Measurements from ENCODE around the gene GPR149.
A peak's percentile ranks its signal among the peaks of the same experiment; 100 is the strongest.
"Not testable (repeated sequence)": the region's sequence is repeated elsewhere in the genome, so short reads cannot be mapped to it uniquely, and the experiment has no call there.

The GPR149 gene, protein sequence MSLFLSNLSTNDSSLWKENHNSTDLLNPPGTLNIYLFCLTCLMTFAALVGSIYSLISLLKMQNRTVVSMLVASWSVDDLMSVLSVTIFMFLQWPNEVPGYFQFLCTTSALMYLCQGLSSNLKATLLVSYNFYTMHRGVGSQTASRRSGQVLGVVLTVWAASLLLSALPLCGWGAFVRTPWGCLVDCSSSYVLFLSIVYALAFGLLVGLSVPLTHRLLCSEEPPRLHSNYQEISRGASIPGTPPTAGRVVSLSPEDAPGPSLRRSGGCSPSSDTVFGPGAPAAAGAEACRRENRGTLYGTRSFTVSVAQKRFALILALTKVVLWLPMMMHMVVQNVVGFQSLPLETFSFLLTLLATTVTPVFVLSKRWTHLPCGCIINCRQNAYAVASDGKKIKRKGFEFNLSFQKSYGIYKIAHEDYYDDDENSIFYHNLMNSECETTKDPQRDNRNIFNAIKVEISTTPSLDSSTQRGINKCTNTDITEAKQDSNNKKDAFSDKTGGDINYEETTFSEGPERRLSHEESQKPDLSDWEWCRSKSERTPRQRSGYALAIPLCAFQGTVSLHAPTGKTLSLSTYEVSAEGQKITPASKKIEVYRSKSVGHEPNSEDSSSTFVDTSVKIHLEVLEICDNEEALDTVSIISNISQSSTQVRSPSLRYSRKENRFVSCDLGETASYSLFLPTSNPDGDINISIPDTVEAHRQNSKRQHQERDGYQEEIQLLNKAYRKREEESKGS

DNA sequence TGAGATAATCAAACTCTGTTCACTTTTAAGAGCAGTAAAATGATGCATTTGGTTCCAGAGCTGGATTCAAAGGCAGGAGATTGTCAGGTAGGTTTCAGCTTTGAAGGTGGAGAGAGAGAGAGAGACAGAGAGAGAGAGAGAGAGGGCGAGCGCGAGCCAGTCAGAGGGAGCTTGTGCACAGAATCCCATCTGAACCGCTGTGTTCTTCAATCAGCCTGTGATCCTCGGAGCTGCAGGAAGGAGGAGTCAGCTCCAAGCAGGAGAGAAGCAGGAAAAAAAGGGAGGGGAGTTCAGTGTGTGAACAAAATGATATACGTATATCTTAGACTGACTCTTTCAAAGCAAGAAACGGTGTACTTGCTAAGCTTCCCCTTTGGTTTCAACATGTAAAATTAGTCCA lies at the start of gene GPR149:
TSS of gene GPR149 (minus strand) at position 177 of the 400 bp plus-strand sequence. CDS start 575 bp downstream, outside the sequence.
- DNase-seq = peak; percentile 38

GRCh38 chr3:154473769-154474168 lies 43.8 kb upstream of the GPR149 start:
- no peak for DNase-seq

- no peak for DNase-seq
Measured at GRCh38 chr3:154469585-154469984, 39.6 kb upstream of the GPR149 start.

- no peak for DNase-seq
Measured at GRCh38 chr3:154464440-154465190, 34.6 kb upstream of the GPR149 start.

GRCh38 chr3:154458560-154458959 lies 28.6 kb upstream of the GPR149 start:
- DNase-seq = no peak

GRCh38 chr3:154439081-154439480 lies 9.1 kb upstream of the GPR149 start:
- DNase-seq = not testable (repeated sequence)

DNA sequence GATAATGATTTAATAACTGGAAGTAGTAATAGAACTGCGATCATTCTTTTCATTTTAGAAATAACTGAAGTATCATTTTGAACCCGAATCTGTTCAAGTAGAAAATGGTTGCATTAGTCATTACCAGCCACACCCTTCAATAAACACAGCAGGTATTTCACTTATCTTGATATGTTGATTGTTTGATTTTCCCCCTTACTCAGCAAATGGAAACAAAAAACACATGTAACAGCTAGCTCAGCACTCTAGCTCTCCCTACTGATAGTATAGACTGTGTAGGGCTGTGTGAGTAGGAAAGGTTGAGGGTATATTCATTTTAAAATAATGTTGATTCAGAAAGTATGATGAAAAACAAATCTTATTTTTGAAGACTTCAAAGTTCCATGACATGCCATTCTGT lies 1.1 kb upstream of the GPR149 start:
- peak; percentile 52 for DNase-seq

GRCh38 chr3:154428286-154429206 lies 1.4 kb downstream of the GPR149 start:
- DNase-seq = peak; percentile 7

GRCh38 chr3:154427685-154428285 lies 2.2 kb downstream of the GPR149 start:
- peak; percentile 24 for DNase-seq

GRCh38 chr3:154422694-154423093 lies 7.3 kb downstream of the GPR149 start:
- DNase-seq = no peak

DNA sequence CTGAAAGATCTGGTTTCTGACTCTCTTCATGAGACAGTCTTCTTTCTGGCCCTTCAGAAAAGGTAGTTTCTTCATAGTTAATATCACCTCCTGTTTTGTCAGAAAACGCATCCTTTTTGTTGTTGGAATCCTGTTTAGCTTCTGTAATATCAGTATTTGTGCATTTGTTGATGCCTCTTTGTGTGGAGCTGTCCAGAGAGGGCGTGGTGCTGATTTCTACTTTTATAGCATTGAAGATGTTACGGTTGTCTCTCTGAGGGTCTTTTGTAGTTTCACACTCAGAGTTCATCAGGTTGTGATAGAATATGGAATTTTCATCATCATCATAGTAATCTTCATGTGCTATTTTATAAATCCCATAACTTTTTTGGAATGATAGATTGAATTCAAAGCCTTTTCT lies 8.9 kb downstream of the GPR149 start:
- DNase-seq = no peak

- no peak for DNase-seq
Measured at GRCh38 chr3:154398084-154398967, 31.7 kb downstream of the GPR149 start.

GRCh38 chr3:154389861-154390260 lies 40.1 kb downstream of the GPR149 start:
- no peak for DNase-seq

DNA sequence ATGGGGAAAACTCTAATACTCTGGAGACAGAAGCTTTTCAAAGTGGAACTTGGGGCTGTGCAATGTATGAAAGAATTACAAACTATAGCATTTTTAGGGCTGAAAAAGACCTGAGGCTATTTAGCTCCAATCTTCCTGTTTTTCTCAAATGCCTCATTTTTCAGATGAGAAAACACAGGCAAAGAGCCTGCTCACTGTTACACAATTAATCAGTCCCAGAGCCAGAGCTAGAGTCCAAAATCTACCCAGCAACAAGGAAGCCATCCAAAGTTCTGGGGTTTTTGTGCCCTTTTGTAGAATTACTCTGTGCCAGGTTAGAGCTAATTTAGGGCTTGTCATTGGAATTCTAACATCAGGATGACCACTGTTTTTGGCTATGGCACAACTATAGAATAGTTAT lies 45.5 kb downstream of the GPR149 start:
- DNase-seq = no peak

DNA sequence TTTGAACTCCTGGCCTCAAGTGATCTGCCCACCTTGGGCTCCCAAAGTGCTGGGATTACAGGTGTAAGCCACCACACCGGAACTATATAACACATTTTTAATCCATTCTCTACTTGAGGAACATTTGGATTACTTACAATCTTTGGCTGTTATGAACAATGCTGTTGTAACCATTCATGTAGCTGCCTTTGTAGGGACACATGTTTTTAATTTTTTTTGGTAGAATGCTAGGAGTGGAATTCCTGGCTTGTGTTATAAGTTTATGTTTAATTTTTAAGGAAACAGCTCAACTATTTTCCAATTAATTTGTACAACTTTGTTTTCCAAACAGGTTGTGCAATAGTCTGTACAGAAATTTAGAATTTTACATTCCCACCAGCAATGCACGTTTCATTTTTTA lies 51.7 kb downstream of the GPR149 start:
- DNase-seq = no peak

GRCh38 chr3:154367221-154367620 lies 62.8 kb downstream of the GPR149 start:
- no peak for DNase-seq

GRCh38 chr3:154364849-154365248 lies 65.1 kb downstream of the GPR149 start:
- no peak for DNase-seq

GRCh38 chr3:154361099-154361498 lies 68.9 kb downstream of the GPR149 start:
- no peak for DNase-seq

GRCh38 chr3:154356009-154356408 lies 74.0 kb downstream of the GPR149 start:
- no peak for DNase-seq

DNA sequence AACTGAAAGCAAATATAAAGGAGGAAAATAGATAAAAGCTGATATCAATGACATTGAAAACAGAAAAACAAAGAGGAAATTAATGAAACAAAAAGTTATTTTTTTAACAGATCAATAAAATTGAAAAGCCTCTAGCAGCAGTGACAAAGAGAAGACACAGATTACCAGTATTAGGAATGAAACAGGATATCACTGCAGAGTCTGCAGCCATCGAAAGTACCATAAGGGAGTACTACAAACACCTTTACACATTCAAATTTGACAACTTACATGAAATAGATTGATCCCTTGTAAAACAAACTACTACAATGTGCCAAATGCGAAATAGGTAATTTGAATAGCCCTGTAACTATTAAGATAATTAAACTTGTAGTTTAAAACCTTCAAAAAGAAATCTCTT lies 80.8 kb downstream of the GPR149 start:
- no peak for DNase-seq
